GM23248 (cell line): Measurements from ENCODE around the gene PTPRN2.

Experiments used
- EZH2 ChIP-seq: fragments of 200-600 bp; sonication (generic); IDR thresholded peaks from 2 replicates; pipeline ENCODE4 v1.6.1; 2018; ENCODE audit warnings: antibody characterized with exemption, mild to moderate bottlenecking; ENCODE audit not compliant: insufficient read depth, poor library complexity, severe bottlenecking
- EZH2phosphoT487 ChIP-seq: fragments of 200-600 bp; sonication (generic); IDR thresholded peaks from 2 replicates; pipeline ENCODE4 v1.6.1; 2018; ENCODE audit warnings: antibody characterized with exemption, moderate library complexity, mild to moderate bottlenecking, low read depth; ENCODE audit not compliant: insufficient read depth

DNA sequence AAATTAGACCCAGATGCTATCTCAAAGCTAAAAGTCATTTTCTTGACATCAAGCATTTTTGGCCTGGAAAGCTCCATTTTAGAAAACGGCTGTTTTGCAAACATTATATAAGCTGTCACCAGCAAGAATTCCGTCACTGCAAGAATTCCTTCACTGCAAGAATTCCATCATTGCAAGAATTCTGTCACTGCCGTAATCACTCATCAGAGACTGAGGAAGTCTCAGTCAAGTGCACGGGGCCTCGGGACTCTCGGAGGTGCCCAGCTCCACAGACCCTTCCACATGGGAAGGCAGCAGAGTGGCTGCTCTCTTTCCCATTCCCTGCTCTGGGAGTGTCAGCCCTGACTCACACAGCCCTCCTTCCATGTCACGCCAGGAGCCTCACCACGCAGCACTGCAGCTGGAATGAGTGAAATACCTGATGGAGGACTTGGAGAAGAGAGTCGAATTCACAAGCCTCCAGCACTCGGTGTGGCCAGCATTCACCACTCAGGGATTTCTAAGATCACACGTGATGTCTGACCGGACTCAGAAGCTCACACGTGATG is 168.3 kb downstream of the PTPRN2 start:
- TF ChIP-seq EZH2phosphoT487 (no peak), EZH2 (no peak)
